Choroid plexus epithelial cell (primary cell): ENCODE data around the gene GRAP.
"Not testable (repeated sequence)": the region's sequence is repeated elsewhere in the genome, so short reads cannot be mapped to it uniquely, and the experiment has no call there.

Source experiments
- DNase-seq: peaks from one replicate; pipeline ENCODE4 v3.0.0-alpha.2; 2010; ENCODE audit warnings: low read depth
- H3K4me3 ChIP-seq: 2 replicates; pipeline ENCODE4 v1.5.1; 2011; ENCODE audit warnings: low read depth, mild to moderate bottlenecking, control low read depth, low read length, moderate library complexity
- TF ChIP-seq, protein P1 (sequence below): conservative IDR thresholded peaks from 2 replicates; pipeline ENCODE4 v1.5.1; 2011; ENCODE audit warnings: low read depth, mild to moderate bottlenecking, control low read depth, inconsistent platforms, low read length, moderate library complexity

The GRAP gene

DNA sequence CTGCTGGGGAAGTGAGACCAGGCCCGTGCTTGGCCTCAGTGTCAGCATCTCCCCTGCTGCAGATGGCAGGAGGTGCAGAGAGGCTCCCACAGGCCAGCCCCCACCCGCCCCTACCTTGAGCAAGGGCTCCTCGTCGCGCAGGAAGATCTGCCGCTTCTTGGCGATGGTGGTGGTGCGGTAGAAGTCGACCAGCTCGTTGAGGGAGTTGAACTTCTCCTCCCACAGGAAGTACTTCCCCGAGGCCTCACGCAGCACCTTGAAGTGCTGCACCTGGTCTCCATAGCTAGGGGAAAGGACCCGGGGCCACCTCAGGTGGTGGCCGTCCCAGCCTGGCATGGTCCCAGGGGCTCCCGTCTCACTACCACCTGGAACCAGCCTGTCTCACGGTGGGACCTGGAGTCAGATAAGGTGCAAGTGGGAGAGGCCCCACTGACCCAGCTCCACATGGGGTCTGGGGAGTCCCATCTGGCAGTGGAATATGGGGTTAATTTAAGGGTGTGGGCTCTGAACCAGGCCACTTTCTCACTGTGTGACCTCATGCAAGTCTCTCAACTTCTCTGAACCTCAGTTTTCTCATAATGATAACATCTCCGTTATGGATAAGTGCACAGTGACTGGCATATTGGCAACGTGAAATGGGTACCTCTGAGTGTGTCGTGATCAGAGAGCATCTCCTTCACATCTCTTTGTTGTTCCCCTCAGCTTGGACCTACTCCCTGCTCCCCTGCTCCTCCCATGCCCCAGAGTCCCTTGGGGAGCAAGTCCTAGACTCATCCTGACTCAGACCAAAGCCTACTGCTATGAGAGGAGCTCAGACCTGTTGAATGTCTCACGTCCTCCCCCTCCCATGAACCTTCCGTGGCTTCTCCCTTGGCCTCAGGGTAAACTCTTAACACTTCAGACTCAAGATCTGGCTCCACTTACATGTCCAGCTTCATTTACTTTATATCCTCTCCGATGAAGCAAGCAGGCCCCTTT is 22.4 kb downstream of the GRAP start:
- TF ChIP-seq, protein P1, sequence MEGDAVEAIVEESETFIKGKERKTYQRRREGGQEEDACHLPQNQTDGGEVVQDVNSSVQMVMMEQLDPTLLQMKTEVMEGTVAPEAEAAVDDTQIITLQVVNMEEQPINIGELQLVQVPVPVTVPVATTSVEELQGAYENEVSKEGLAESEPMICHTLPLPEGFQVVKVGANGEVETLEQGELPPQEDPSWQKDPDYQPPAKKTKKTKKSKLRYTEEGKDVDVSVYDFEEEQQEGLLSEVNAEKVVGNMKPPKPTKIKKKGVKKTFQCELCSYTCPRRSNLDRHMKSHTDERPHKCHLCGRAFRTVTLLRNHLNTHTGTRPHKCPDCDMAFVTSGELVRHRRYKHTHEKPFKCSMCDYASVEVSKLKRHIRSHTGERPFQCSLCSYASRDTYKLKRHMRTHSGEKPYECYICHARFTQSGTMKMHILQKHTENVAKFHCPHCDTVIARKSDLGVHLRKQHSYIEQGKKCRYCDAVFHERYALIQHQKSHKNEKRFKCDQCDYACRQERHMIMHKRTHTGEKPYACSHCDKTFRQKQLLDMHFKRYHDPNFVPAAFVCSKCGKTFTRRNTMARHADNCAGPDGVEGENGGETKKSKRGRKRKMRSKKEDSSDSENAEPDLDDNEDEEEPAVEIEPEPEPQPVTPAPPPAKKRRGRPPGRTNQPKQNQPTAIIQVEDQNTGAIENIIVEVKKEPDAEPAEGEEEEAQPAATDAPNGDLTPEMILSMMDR: no peak
- H3K4me3 ChIP-seq: no peak overlapping the region
- DNase-seq: no peak

DNA sequence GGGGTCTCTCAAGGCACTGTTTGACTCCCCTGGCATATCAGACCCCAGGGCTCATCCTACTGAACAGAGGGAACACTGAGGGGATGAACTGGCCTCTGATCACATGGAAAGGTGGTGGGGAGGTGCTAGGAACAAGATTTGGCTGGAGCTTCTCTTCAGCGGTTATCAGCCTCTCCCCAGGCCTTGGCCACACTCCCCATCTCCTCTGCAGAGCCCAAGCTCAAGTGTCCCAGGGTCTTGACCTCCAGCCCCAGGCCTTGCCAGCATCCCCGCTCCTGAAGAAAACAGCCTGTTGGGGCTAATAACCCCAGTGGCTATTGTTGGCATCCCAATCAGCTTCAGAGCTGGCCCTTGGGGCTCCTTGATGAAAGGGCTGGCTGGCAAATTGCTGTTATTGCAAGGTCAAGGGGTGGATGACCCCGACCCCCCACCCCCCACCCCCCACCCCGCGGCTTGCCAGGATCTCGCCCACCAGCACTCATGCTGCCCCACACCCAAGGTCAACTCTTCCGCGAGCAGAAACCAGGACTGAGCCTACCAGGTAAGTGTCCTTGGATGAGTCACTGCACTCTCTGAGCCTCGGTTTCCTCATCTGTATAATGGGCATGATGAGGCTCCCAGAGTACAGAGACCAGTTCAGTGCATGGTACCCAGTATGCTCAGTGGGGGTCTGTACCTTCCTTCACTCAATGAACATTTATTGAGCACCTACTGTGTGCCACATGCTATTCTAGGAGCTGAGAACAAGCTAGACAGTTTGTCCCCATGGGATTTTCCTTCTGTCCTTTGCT is 23.4 kb downstream of the GRAP start:
- no peak overlapping the region for H3K4me3 ChIP-seq
- TF ChIP-seq, protein P1: no peak
- no peak for DNase-seq

DNA sequence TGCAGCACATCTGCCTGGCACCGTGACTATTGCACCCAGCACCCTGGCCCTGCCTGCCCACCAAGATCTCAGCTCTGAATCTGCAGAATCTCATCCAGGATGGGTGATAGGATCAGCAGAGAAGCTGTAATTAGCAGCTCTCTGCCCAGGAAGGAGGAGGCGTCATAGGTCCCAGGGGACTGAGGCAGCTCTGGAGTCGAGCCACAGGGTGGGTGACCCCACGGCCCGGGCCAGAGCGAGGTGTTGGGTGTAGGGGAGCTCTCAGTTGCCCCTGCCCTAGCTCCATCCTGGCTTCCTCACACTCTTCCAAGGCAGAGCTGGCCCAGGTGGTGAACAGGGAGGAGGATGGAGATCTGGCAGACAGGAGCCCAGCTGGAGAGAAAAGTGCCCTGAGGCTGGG is 24.0 kb downstream of the GRAP start:
- TF ChIP-seq, protein P1: no peak
- DNase-seq: no peak
- no peak overlapping the region for H3K4me3 ChIP-seq

DNA sequence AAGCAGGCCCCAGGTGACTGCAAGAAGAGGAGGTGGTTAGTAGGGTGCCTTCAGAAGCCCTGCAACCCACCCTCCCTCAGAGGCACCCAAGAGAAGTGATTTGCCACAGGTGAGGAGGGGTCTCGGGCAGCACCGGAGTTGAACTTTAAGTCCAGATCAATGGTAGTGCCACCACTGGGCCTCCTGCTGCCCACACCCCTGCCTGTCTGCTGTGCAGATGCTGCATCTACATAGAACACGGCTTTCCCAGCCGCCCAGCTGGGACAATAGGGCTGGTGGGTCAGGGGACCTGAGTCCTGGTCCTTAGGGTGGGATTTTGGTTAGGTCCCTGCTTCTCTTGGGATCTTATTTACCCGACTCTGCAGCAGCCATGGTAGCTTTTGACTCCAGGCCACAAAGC is 24.6 kb downstream of the GRAP start:
- DNase-seq: no peak
- no peak overlapping the region for H3K4me3 ChIP-seq
- TF ChIP-seq, protein P1: no peak

DNA sequence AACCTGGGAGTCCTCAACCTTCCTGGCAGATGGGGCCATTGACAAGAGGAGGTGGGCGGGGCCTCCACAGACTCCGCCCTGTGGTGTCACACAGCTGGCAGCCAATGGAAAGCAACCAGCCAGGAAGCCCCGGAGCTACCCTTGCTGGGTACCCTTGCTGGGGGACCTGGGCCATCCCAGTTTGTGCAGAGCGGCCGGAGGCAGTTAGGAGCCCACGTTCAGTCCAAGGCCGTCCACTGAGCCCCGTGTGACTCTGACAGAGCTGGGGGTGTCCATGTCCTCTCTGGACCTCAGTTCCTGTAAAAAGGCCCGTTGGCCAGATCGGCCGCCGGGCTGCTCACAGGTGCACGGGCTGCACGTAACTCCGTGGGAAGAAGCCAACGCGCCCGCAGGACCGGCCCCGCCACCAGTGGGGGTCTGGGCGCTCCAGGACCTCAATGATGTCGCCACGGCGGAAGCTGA is 25.1 kb downstream of the GRAP start:
- DNase-seq: no peak
- TF ChIP-seq, protein P1: no peak
- no peak overlapping the region for H3K4me3 ChIP-seq

DNA sequence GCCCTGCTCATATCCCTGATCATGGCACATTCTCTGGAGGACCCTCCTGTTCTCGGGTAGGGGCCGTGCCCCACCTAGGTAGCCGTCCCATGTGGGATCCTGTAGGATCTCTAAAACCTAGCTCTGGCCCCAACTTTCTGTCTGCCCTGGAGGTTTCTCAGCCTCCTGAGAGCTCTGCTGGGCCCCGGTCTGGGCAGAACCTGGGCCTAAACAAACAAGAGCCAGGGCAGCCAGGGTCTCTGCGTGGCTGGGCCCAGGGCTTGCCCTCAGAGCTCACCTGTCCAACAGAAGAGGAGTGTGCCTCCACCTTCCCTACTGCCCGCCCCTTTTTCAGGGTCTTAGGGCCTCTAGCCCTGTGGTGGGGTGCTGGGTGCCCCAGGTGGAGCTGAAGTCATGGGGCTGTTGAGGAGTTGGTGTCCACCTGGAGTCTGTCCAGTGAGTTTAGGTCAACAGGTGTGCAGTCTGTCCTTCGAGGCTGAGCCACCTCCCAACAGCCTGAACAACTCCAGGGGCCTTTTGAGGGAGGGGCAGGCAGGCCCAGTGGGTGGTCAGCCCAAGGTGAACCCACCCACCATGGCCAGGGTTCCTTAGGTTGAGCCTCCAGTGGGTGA is 25.6 kb downstream of the GRAP start:
- not testable (repeated sequence) for H3K4me3 ChIP-seq, DNase-seq

DNA sequence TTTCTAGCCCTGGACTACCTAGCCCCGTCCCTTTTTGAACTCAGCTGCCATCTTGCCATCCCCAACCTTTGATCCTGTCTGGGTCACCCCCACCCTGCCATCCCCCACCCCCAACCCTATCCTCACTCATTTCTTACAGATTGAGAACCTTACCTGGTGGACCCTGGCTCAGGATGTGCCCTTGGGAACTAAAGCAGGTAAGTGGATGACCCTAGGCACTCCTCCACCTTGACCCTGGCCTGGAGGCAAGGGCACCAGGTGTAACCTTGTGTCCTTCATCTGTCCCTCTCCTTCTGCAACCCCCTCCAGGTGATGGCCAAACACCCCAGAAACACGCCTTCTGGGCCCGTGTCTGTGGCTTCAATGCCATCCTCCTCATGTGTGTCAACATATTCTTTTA is 26.7 kb downstream of the GRAP start:
- no peak overlapping the region for H3K4me3 ChIP-seq
- no peak for DNase-seq
- TF ChIP-seq, protein P1: no peak
